Heart left ventricle (tissue), 16 donors: ENCODE results near the gene EVL. TPM values are rescaled to one million over a fixed set of nuclear protein-coding genes. Genes with fewer than 3 reads are reported as not detected.
A peak's percentile ranks its signal among the peaks of the same experiment; 100 is the strongest.

Source experiments
- ATAC-seq, 4 donors: fragments of 200-7000 bp; cut with Tn5 transposase; one replicate each; pipeline ENCODE4 v1.9.1; 2020 to 2022; ENCODE audit warnings: moderate library complexity in 4 of 4, mild to moderate bottlenecking in 3 of 4, moderate number of reproducible peaks in 1 of 4
- DNase-seq, 5 donors: peaks; one replicate each; pipeline ENCODE4 v3.0.0-alpha.2; 2020
- H3K27ac ChIP-seq, 12 donors: fragments of 200-600 bp; sonication (generic) in 4 of 12; one replicate each; pipeline versions ENCODE4 v1.5.0 to v1.8.0; 2016 to 2022; ENCODE audit warnings: mild to moderate bottlenecking in 2 of 12
- H3K27me3 ChIP-seq, 9 donors: fragments of 200-600 bp; sonication (generic) in 2 of 9; one replicate each; pipeline versions ENCODE4 v1.5.1 to v1.8.0; 2016 to 2022; ENCODE audit warnings: mild to moderate bottlenecking in 3 of 9
- H3K36me3 ChIP-seq, 9 donors: fragments of 200-600 bp; sonication (generic) in 2 of 9; one replicate each; pipeline versions ENCODE4 v1.5.0 to v1.8.0; 2018 to 2022; ENCODE audit warnings: mild to moderate bottlenecking in 2 of 9
- H3K4me1 ChIP-seq, 12 donors: fragments of 200-600 bp; sonication (generic) in 4 of 12; one replicate each; pipeline versions ENCODE4 v1.5.0 to v1.8.0; 2016 to 2022; ENCODE audit warnings: mild to moderate bottlenecking in 3 of 12
- H3K4me3 ChIP-seq, 12 donors: fragments of 200-600 bp; sonication (generic) in 4 of 12; one replicate each; pipeline versions ENCODE4 v1.5.0 to v1.8.0; 2017 to 2022; ENCODE audit warnings: mild to moderate bottlenecking in 9 of 12, moderate library complexity in 4 of 12
- H3K9me3 ChIP-seq, 12 donors: fragments of 200-600 bp; sonication (generic) in 4 of 12; one replicate each; pipeline versions ENCODE4 v1.5.0 to v1.8.0; 2016 to 2022; ENCODE audit warnings: mild to moderate bottlenecking in 1 of 12
- CTCF ChIP-seq, 12 donors: fragments of 200-600 bp; sonication (generic) in 4 of 12; IDR thresholded peaks; one replicate each; pipeline versions ENCODE4 v1.5.0 to v1.8.0; 2018 to 2022; ENCODE audit warnings: antibody characterized with exemption in 12 of 12, mild to moderate bottlenecking in 5 of 12
- POLR2A ChIP-seq, 2 donors: fragments of 450-650 bp; IDR thresholded peaks; one replicate each; pipeline ENCODE4 v1.6.1; 2017; ENCODE audit warnings: antibody characterized with exemption in 2 of 2, mild to moderate bottlenecking in 2 of 2, moderate library complexity in 2 of 2
- WGBS, 4 donors: extraction: QIAGEN DNeasy Blood & Tissue Kit in 2 of 4; methylation state at CpG; one replicate each; pipeline versions ENCODE4 v1.1.5 to v1.1.7; 2013 to 2018; 5-methylcytosine and 5-hydroxymethylcytosine counted together
- intact Hi-C, 10 donors: fragments of 100-400 bp; cut with DNase I; formaldehyde crosslinking; loops; one replicate each; pipeline versions ENCODE4 v1.11.1 to v1.14.2; 2022
- polyA plus RNA-seq, 2 donors: library from polyadenylated mRNA; stranded (reverse); fragments of 200-250 nt; gene quantifications; one replicate each; pipeline ENCODE4 v1.2.3, GENCODE V29; 2013
- total RNA-seq, 9 donors: library from RNA; depleted of rRNA in 2 of 9; stranded (reverse); fragments of >200 nt in 2 of 9; fragmentation: NEBNext Ultra II Directional in 3 of 9; extraction: Animal tissue kit (Norgen Biotek cat#: 25700) in 3 of 9; gene quantifications; one replicate each; pipeline versions ENCODE4 v1.1.0 to v1.2.4, GENCODE V29; 2016 to 2023
- donor health status: ischemic (EF 13 %, LVEDD 7.1; RV severe dilation, severe dysfunction).
- donor health status: healthy with polysubstance abuse.
- donor health status: DM: no; HTN: yes; CAD: no.
- donor health status: DM: no; HTN: no; CAD: no.
- donor health status: ischemic (EF 25% LVEDD 6.9; RV normal size, moderate dysfunction).
- donor health status: ischemic (EF 25% LVEDD 5.7; RV mildly dilated, moderate dysfunction).
- donor health status: healthy.
- donor health status: DM: yes; HTN: yes; CAD: no.
- donor health status: ischemic (EF 35%, LVEDD 5.7; RV mildly dilated, moderate dysfunction).
- donor health status: nonischemic (EF 11% LVEDD 7.7; RV severe dilation, severe dysfunction).
- donor health status: DM: yes; HTN: yes; CAD: no.
- donor health status: PGD.
- donor health status: ischemic (EF 29% LVEDD 5.4; RV normal size, mild dysfunction).
- donor health status: nonischemic (EF 23%, LVEDD 6.1; RV moderate dilation, normal function).

Gene EVL
- total and polyA plus RNA-seq, 11 donors: 23.8 to 116 (median 39.9) TPM

- Histone ChIP-seq H3K27me3 (no peaks in the 10 kb centered on the region), H3K9me3 (no peaks in the 10 kb centered on the region), H3K4me3 (no peak overlapping the region), H3K4me1 (peaks cover 0 to 29% (median 13%) of the 10 kb centered on the region in 12 donors), H3K27ac (no peak overlapping the region), H3K36me3 (peaks cover 0 to 87% (median 13%) of the 10 kb centered on the region in 9 donors)
- ATAC-seq (no peak), DNase-seq (no peak)
- 85 to 89% (median 87%) methylated on average over 12 of the region's 12 CpGs for WGBS, 4 donors
- intact Hi-C loops: loop anchor here in 1 of 10 donors (10.0 kb wide), 1 partner anchor 247 kb away; the partner anchor contains the start of gene WDR25
- no peak for TF ChIP-seq POLR2A (IDR thresholded peaks at IDR 0.05)
- TF ChIP-seq CTCF (IDR thresholded peaks at IDR 0.05): no peak
Measured at GRCh38 chr14:100127853-100128455, 62.7 kb downstream of the EVL start.

GRCh38 chr14:100128688-100129087 lies 63.5 kb downstream of the EVL start:
- Histone ChIP-seq H3K4me3 (no peak overlapping the region), H3K4me1 (peaks cover 0 to 29% (median 13%) of the 10 kb centered on the region in 12 donors), H3K36me3 (peaks cover 0 to 89% (median 20%) of the 10 kb centered on the region in 9 donors), H3K9me3 (no peaks in the 10 kb centered on the region), H3K27ac (peak overlapping the region in 6 of 12 donors; percentile 7 to 45 (median 28)), H3K27me3 (no peaks in the 10 kb centered on the region)
- WGBS, 4 donors: 68 to 74% (median 71%) methylated on average over 9 to 12 of the region's 12 CpGs
- peak in 1 of 4 donors; percentile 6 for ATAC-seq
- DNase-seq: no peak
- intact Hi-C loops: loop anchor here in 1 of 10 donors (10.0 kb wide), 1 partner anchor 246 kb away; the partner anchor contains the start of gene WDR25
- no peak for TF ChIP-seq CTCF (IDR thresholded peaks at IDR 0.05)
- no peak for TF ChIP-seq POLR2A (IDR thresholded peaks at IDR 0.05)

- peak in 1 of 5 donors; percentile 53 for DNase-seq
- peak overlapping the region in 6 of 12 donors; percentile 7 to 56 (median 36) for H3K27ac ChIP-seq
- no peaks in the 10 kb centered on the region for H3K27me3 ChIP-seq
- TF ChIP-seq POLR2A (IDR thresholded peaks at IDR 0.05) (no peak), CTCF (IDR thresholded peaks at IDR 0.05) (no peak)
- WGBS, 4 donors: 40 to 57% (median 51%) methylated on average over 7 of the region's 7 CpGs
- peaks cover 0 to 29% (median 13%) of the 10 kb centered on the region in 12 donors for H3K4me1 ChIP-seq
- intact Hi-C loops: loop anchor here in 1 of 10 donors (10.0 kb wide), 1 partner anchor 246 kb away; the partner anchor contains the start of gene WDR25
- H3K4me3 ChIP-seq: no peak overlapping the region
- peaks cover 0 to 89% (median 25%) of the 10 kb centered on the region in 9 donors for H3K36me3 ChIP-seq
- peak; percentile 32 to 79 (median 64) for ATAC-seq
- no peaks in the 10 kb centered on the region for H3K9me3 ChIP-seq
Measured at GRCh38 chr14:100129161-100129589, 64.0 kb downstream of the EVL start.

GRCh38 chr14:100130521-100130920 lies 65.3 kb downstream of the EVL start:
- peaks cover 0 to 96% (median 29%) of the 10 kb centered on the region in 9 donors for H3K36me3 ChIP-seq
- peaks cover 0 to 29% (median 13%) of the 10 kb centered on the region in 12 donors for H3K4me1 ChIP-seq
- no peaks in the 10 kb centered on the region for H3K27me3 ChIP-seq
- no peaks in the 10 kb centered on the region for H3K9me3 ChIP-seq
- H3K4me3 ChIP-seq: no peak overlapping the region
- ATAC-seq (no peak), DNase-seq (no peak)
- 90 to 94% (median 91%) methylated on average over 11 of the region's 11 CpGs for WGBS, 4 donors
- TF ChIP-seq CTCF (IDR thresholded peaks at IDR 0.05) (no peak), POLR2A (IDR thresholded peaks at IDR 0.05) (no peak)
- H3K27ac ChIP-seq: no peak overlapping the region
- intact Hi-C loops: no loop called here
